SK-N-DZ (cell line): Measurements from ENCODE around the gene RALY.

Experiments
- DNase-seq: peaks from one replicate; pipeline ENCODE4 v3.0.0-alpha.2; 2015; ENCODE audit warnings: low spot score

Gene RALY

GRCh38 chr20:34047010-34047687 is 53.4 kb downstream of the RALY start:
- DNase-seq, result no peak

- no peak for DNase-seq
These were observed 54.2 kb downstream of the RALY start for GRCh38 chr20:34047917-34048316.

- DNase-seq, result no peak
These were observed 55.7 kb downstream of the RALY start for GRCh38 chr20:34049389-34049788.

GRCh38 chr20:34049897-34050695 is 56.4 kb downstream of the RALY start:
- DNase-seq, result no peak

GRCh38 chr20:34052414-34052813 is 58.7 kb downstream of the RALY start:
- DNase-seq, result no peak

GRCh38 chr20:34055290-34055689 is 61.6 kb downstream of the RALY start:
- no peak for DNase-seq

- DNase-seq, result no peak
These were observed 65.1 kb downstream of the RALY start for GRCh38 chr20:34058831-34059230.

GRCh38 chr20:34060970-34061369 is 67.3 kb downstream of the RALY start:
- DNase-seq, result no peak

GRCh38 chr20:34061695-34062094 is 68.0 kb downstream of the RALY start:
- no peak for DNase-seq

GRCh38 chr20:34062570-34063482 is 69.1 kb downstream of the RALY start:
- no peak for DNase-seq

- DNase-seq, result no peak
These were observed 70.6 kb downstream of the RALY start for GRCh38 chr20:34064286-34064685.

GRCh38 chr20:34065260-34065659 is 71.5 kb downstream of the RALY start:
- no peak for DNase-seq

- DNase-seq, result no peak
These were observed 72.9 kb downstream of the RALY start for GRCh38 chr20:34066476-34067090.

GRCh38 chr20:34068001-34068400 is 74.3 kb downstream of the RALY start:
- DNase-seq, result no peak

GRCh38 chr20:34069341-34070078 is 75.8 kb downstream of the RALY start:
- peak; percentile 84 for DNase-seq

GRCh38 chr20:34070079-34070439 is 76.3 kb downstream of the RALY start:
- DNase-seq, result no peak

- no peak for DNase-seq
These were observed 77.1 kb downstream of the RALY start for GRCh38 chr20:34070859-34071258.

GRCh38 chr20:34072076-34072475 is 78.4 kb downstream of the RALY start:
- DNase-seq, result no peak

- no peak for DNase-seq
These were observed 79.1 kb downstream of the RALY start for GRCh38 chr20:34072778-34073177.

GRCh38 chr20:34074101-34074760 is 80.5 kb downstream of the RALY start:
- no peak for DNase-seq
